K562 (cell line): ENCODE results near the gene SCARF1. TPM values are rescaled to one million over a fixed set of nuclear protein-coding genes. Genes with fewer than 3 reads are reported as not detected.

ENCODE experiments used
- CGGBP1 ChIP-seq: fragments of 250-450 bp; sonication (Bioruptor Pico); IDR thresholded peaks from 2 replicates; pipeline ENCODE4 v1.9.0; 2021; ENCODE audit warnings: mild to moderate bottlenecking
- EHMT2 ChIP-seq: fragments of 450-650 bp; IDR thresholded peaks from 2 replicates; pipeline ENCODE4 v1.6.1; 2018; ENCODE audit warnings: antibody characterized with exemption
- KAT7 ChIP-seq: sonication (generic); formaldehyde crosslinking; IDR thresholded peaks from 2 replicates; pipeline ENCODE4 v1.8.0; 2022; ENCODE audit warnings: missing genetic modification reagents, mild to moderate bottlenecking, borderline replicate concordance
- MEIS2 ChIP-seq: fragments of 450-650 bp; IDR thresholded peaks from 2 replicates; pipeline ENCODE4 v1.6.1; 2014; ENCODE audit warnings: mild to moderate bottlenecking; ENCODE audit not compliant: partially characterized antibody
- REST ChIP-seq, 2 experiments: fragments of 450-650 bp; formaldehyde crosslinking in 1 of 2; IDR thresholded peaks; 2 replicates each; pipeline versions ENCODE4 v1.4.0 to v1.6.1; 2014 to 2020; ENCODE audit warnings: mild to moderate bottlenecking in 2 of 2, borderline replicate concordance in 1 of 2, low read depth in 1 of 2
- SAFB2 ChIP-seq: fragments of 200-400 bp; formaldehyde crosslinking; IDR thresholded peaks from 2 replicates; pipeline ENCODE4 v1.6.1; 2018; ENCODE audit warnings: borderline replicate concordance, low read length, low read depth, moderate library complexity; ENCODE audit not compliant: severe bottlenecking
- TCF15 ChIP-seq: fragments of 250-450 bp; sonication (Bioruptor Pico); IDR thresholded peaks from 2 replicates; pipeline ENCODE4 v1.8.0; 2022; ENCODE audit warnings: moderate library complexity, mild to moderate bottlenecking, inconsistent platforms
- TEAD2 ChIP-seq: fragments of 450-650 bp; IDR thresholded peaks from 2 replicates; pipeline ENCODE4 v1.6.1; 2016; ENCODE audit warnings: missing genetic modification characterization, control low read depth, missing compliant biosample characterization
- ZKSCAN1 ChIP-seq: fragments of 150-350 bp; IDR thresholded peaks from 2 replicates; pipeline ENCODE4 v1.6.1; 2016; ENCODE audit warnings: low read depth, low read length
- ZNF766 ChIP-seq: fragments of 200-800 bp; sonication (Bioruptor generic); conservative IDR thresholded peaks from 2 replicates; pipeline ENCODE4 v1.6.1; 2016; ENCODE audit warnings: missing genetic modification characterization, missing compliant biosample characterization
- polyA plus RNA-seq, 8 experiments: library from polyadenylated mRNA; depleted of rRNA in 4 of 8; stranded (reverse) in 5 of 8; unstranded in 3 of 8; fragments of >200 nt; fragmentation: Nextera tagmentation in 2 of 8; fragmentation: Illumina TruSeq in 1 of 8; extraction: Ambion mirVana in 2 of 8; extraction: Trizol in 1 of 8; gene quantifications; 2 replicates each; pipeline versions ENCODE4 v1.2.1 to v1.2.3, GENCODE V29; 2011 to 2014; ENCODE audit warnings: inconsistent platforms in 1 of 8, missing spikeins in 1 of 8
- total RNA-seq, 7 experiments: library from RNA; depleted of rRNA in 6 of 7; stranded (reverse); fragments of >200 nt in 6 of 7; fragmentation: Illumina TruSeq in 2 of 7; extraction: Trizol in 2 of 7; gene quantifications; 2 replicates each; pipeline versions ENCODE4 v1.2.1 to v1.2.3, GENCODE V29; 2011 to 2021; ENCODE audit warnings: low replicate concordance in 1 of 7
- TF ChIP-seq, protein P1 (sequence below): sonication (generic); formaldehyde crosslinking; IDR thresholded peaks from 2 replicates; pipeline ENCODE4 v1.8.0; 2022; ENCODE audit warnings: mild to moderate bottlenecking, missing genetic modification reagents
- TF ChIP-seq, protein P2 (sequence below): fragments of 250-450 bp; sonication (Bioruptor Pico); IDR thresholded peaks from 2 replicates; pipeline ENCODE4 v1.5.0; 2022; ENCODE audit warnings: mild to moderate bottlenecking
- TF ChIP-seq, protein P3 (sequence below): fragments of 250-450 bp; sonication (Bioruptor Pico); IDR thresholded peaks from 2 replicates; pipeline ENCODE4 v1.5.0; 2021

SCARF1 gene
- total and polyA plus RNA-seq, 9 of the 15 experiments (the other 6 are each of a cell fraction or from before 2014, with no cell fraction given): 0.04 to 2.1 (median 0.63) TPM

DNA sequence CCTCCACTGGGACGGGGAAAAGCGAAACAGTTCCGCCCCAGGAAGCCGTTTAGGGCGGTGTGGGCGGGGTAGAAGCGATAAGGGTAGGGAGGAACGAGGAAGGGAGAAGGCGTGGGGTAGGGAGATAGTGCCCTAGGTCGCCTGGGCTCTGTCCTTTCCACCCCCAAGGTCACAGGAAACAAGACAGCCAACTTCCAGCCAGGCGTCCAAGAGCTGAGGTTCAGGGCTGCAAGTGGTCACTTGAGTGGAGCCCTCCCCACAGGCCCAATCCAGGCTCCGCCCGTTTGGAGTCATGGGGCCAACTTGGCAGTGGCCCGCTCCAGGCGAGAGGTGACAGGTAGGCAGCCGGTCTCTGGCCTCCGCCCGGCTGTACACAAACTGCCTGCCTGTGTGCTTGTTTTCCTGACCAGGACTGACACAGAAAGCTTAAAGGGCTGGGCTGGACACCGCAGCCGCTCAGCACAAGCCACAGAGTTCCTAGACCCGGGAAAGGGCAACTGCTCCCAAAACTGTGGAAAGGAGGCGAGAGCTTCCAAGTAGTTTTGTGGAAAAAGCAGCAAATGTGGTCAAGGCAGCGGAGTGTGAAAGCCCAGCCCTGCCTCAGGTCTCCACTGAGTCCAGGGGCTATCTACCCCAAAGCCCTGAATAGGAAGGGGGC is 4.4 kb upstream of the SCARF1 start, which contains the start of gene RILP (continued):
- TF ChIP-seq, protein P1, sequence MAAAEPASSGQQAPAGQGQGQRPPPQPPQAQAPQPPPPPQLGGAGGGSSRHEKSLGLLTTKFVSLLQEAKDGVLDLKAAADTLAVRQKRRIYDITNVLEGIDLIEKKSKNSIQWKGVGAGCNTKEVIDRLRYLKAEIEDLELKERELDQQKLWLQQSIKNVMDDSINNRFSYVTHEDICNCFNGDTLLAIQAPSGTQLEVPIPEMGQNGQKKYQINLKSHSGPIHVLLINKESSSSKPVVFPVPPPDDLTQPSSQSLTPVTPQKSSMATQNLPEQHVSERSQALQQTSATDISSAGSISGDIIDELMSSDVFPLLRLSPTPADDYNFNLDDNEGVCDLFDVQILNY (CRISPR knock-in tag): no peak
- TF ChIP-seq SAFB2 (no peak), KAT7 (0 out of 2 replicates have a peak, but pooled peaks have one; percentile 74), MEIS2 (no peak), REST (IDR thresholded peaks at IDR 0.05; ENCODE audit: borderline replicate concordance) (peak; percentile 24; the same call in 1 of the 2 replicates), REST (CRISPR knock-in tag; IDR thresholded peaks at IDR 0.05; ENCODE audit: low read depth) (0 out of 2 replicates have a peak, but pooled peaks have one; percentile 34), TCF15 (CRISPR knock-in tag) (no peak), ZKSCAN1 (peak; percentile 36; the same call in 1 of the 2 replicates), TEAD2 (tag) (no peak), ZNF766 (CRISPR knock-in tag) (peak; percentile 68; the same call in 1 of the 2 replicates), CGGBP1 (CRISPR knock-in tag) (0 out of 2 replicates have a peak, but pooled peaks have one; percentile 5), EHMT2 (no peak)
- TF ChIP-seq, protein P2, sequence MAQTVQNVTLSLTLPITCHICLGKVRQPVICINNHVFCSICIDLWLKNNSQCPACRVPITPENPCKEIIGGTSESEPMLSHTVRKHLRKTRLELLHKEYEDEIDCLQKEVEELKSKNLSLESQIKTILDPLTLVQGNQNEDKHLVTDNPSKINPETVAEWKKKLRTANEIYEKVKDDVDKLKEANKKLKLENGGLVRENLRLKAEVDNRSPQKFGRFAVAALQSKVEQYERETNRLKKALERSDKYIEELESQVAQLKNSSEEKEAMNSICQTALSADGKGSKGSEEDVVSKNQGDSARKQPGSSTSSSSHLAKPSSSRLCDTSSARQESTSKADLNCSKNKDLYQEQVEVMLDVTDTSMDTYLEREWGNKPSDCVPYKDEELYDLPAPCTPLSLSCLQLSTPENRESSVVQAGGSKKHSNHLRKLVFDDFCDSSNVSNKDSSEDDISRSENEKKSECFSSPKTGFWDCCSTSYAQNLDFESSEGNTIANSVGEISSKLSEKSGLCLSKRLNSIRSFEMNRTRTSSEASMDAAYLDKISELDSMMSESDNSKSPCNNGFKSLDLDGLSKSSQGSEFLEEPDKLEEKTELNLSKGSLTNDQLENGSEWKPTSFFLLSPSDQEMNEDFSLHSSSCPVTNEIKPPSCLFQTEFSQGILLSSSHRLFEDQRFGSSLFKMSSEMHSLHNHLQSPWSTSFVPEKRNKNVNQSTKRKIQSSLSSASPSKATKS: no peak
- TF ChIP-seq, protein P3, sequence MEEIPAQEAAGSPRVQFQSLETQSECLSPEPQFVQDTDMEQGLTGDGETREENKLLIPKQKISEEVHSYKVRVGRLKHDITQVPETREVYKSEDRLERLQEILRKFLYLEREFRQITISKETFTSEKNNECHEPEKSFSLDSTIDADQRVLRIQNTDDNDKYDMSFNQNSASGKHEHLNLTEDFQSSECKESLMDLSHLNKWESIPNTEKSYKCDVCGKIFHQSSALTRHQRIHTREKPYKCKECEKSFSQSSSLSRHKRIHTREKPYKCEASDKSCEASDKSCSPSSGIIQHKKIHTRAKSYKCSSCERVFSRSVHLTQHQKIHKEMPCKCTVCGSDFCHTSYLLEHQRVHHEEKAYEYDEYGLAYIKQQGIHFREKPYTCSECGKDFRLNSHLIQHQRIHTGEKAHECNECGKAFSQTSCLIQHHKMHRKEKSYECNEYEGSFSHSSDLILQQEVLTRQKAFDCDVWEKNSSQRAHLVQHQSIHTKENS (CRISPR knock-in tag): no peak
